Mammary epithelial cell (primary cell): ENCODE measurements around the gene PITX3.

Experiments
- CTCF ChIP-seq, 2 donors: IDR thresholded peaks in 1 of 2; conservative IDR thresholded peaks in 1 of 2; 2 replicates each; pipeline ENCODE4 v1.5.1; 2011 to 2012; ENCODE audit warnings: inconsistent platforms in 2 of 2, low read length in 2 of 2, mild to moderate bottlenecking in 2 of 2, control low read depth in 1 of 2, low read depth in 1 of 2; ENCODE audit not compliant: insufficient read depth in 1 of 2; ENCODE audit errors: extremely low read depth in 1 of 2
- EZH2 ChIP-seq: IDR thresholded peaks from 2 replicates; pipeline ENCODE4 v1.6.1; 2012; ENCODE audit warnings: low read length, inconsistent platforms, borderline replicate concordance

- no peak for TF ChIP-seq CTCF (conservative IDR thresholded peaks at IDR 0.05 in 1 of 2, IDR thresholded peaks at IDR 0.05 in 1 of 2; ENCODE audit: extremely low read depth in 1 of 2, insufficient read depth in 1 of 2, low read depth in 1 of 2, low read length in 2 of 2)
- no peak for TF ChIP-seq EZH2
These were observed 21.9 kb downstream of the PITX3 start for GRCh38 chr10:102219370-102219769.
